K562 (cell line): ENCODE results near the gene PHLDA3. TPM values are rescaled to one million over a fixed set of nuclear protein-coding genes. Genes with fewer than 3 reads are reported as not detected.

Experiments
- GATA2 ChIP-seq: sonication (generic); formaldehyde crosslinking; IDR thresholded peaks from 2 replicates; pipeline ENCODE4 v1.4.0; 2020; ENCODE audit warnings: mild to moderate bottlenecking, missing genetic modification reagents
- HDAC1 ChIP-seq, 2 experiments: fragments of 450-650 bp; IDR thresholded peaks; 2 replicates each; pipeline ENCODE4 v1.6.1; 2016 to 2017; ENCODE audit warnings: inconsistent platforms in 1 of 2, mild to moderate bottlenecking in 1 of 2, moderate library complexity in 1 of 2
- NR4A1 ChIP-seq, 2 experiments: fragments of 250-450 bp in 1 of 2; fragments of 450-650 bp in 1 of 2; sonication (Bioruptor Pico) in 1 of 2; IDR thresholded peaks; 2 replicates each; pipeline versions ENCODE4 v1.4.0 to v1.6.1; 2016 to 2020; ENCODE audit warnings: mild to moderate bottlenecking in 2 of 2, missing compliant biosample characterization in 1 of 2, missing genetic modification characterization in 1 of 2, moderate library complexity in 1 of 2
- PTBP1 ChIP-seq: fragments of 200-400 bp; formaldehyde crosslinking; IDR thresholded peaks from 2 replicates; pipeline ENCODE4 v1.6.1; 2017; ENCODE audit warnings: low read depth, low read length
- RBM25 ChIP-seq: fragments of 200-400 bp; formaldehyde crosslinking; IDR thresholded peaks from 2 replicates; pipeline ENCODE4 v1.6.1; 2018; ENCODE audit warnings: low read length, low read depth, moderate library complexity; ENCODE audit not compliant: severe bottlenecking
- polyA plus RNA-seq, 8 experiments: library from polyadenylated mRNA; depleted of rRNA in 4 of 8; stranded (reverse) in 5 of 8; unstranded in 3 of 8; fragments of >200 nt; fragmentation: Nextera tagmentation in 2 of 8; fragmentation: Illumina TruSeq in 1 of 8; extraction: Ambion mirVana in 2 of 8; extraction: Trizol in 1 of 8; gene quantifications; 2 replicates each; pipeline versions ENCODE4 v1.2.1 to v1.2.3, GENCODE V29; 2011 to 2014; ENCODE audit warnings: inconsistent platforms in 1 of 8, missing spikeins in 1 of 8
- total RNA-seq, 7 experiments: library from RNA; depleted of rRNA in 6 of 7; stranded (reverse); fragments of >200 nt in 6 of 7; fragmentation: Illumina TruSeq in 2 of 7; extraction: Trizol in 2 of 7; gene quantifications; 2 replicates each; pipeline versions ENCODE4 v1.2.1 to v1.2.3, GENCODE V29; 2011 to 2021; ENCODE audit warnings: low replicate concordance in 1 of 7
- TF ChIP-seq, protein P1 (sequence below), 2 experiments: fragments of 450-650 bp; IDR thresholded peaks; 2 replicates each; pipeline ENCODE4 v1.6.1; 2018; ENCODE audit warnings: mild to moderate bottlenecking in 2 of 2, low read depth in 1 of 2; ENCODE audit not compliant: partially characterized antibody in 2 of 2
- TF ChIP-seq, protein P2 (sequence below), 2 experiments: IDR thresholded peaks in 1 of 2; conservative IDR thresholded peaks in 1 of 2; 2 replicates each; pipeline ENCODE4 v1.6.1; 2016; ENCODE audit warnings: low read depth in 2 of 2, mild to moderate bottlenecking in 1 of 2, missing compliant biosample characterization in 1 of 2, missing genetic modification characterization in 1 of 2, moderate library complexity in 1 of 2
- TF ChIP-seq, protein P3 (sequence below): fragments of 450-650 bp; IDR thresholded peaks from 2 replicates; pipeline ENCODE4 v1.6.1; 2014; ENCODE audit warnings: low read depth, mild to moderate bottlenecking, moderate library complexity, borderline replicate concordance
- TF ChIP-seq, protein P4 (sequence below): sonication (generic); formaldehyde crosslinking; IDR thresholded peaks from 2 replicates; pipeline ENCODE4 v1.4.0; 2020; ENCODE audit warnings: mild to moderate bottlenecking, missing genetic modification reagents

PHLDA3 gene
- total and polyA plus RNA-seq, 9 of the 15 experiments (the other 6 are each of a cell fraction or from before 2014, with no cell fraction given), result 0.11 to 0.27 TPM; not detected in 7

DNA sequence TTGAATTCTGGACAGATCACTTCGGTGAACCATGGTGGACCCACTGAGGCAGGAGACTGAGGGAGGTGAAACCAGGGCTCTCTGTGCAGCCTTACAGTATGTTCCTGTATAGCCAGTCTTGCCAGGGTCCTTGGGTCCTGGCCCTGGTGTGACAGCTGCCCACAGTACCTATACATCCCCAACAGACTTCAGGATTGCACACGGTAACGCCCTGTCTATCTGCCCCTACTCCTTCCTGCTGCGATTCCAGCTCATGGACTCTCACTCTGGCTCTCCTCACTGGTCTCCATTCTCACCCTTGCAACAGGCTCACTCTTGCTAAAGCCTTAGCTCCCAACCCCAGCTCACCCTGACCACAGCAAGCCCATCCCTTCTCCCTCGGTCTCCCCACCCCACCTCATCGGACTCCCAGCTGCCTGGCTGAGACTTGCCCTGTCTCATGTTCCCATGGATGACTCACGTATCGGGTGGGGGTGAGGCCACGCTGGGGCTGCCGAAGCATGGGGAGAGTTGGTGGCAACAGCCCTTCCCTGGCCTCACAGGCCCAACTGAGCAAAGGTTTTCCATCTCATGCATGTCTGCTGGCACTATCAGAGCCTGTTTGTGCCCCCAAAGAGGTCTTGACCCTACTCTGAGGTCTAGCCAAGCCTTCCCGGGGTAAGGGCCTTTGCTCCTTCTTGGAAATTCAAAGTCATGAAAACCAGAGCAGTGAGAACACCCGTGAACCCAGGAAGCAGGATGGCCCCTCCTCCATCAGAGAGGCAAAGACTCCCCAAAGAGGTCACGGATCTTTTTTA, 7.1 kb downstream of the PHLDA3 start (continued):
- TF ChIP-seq, protein P1, sequence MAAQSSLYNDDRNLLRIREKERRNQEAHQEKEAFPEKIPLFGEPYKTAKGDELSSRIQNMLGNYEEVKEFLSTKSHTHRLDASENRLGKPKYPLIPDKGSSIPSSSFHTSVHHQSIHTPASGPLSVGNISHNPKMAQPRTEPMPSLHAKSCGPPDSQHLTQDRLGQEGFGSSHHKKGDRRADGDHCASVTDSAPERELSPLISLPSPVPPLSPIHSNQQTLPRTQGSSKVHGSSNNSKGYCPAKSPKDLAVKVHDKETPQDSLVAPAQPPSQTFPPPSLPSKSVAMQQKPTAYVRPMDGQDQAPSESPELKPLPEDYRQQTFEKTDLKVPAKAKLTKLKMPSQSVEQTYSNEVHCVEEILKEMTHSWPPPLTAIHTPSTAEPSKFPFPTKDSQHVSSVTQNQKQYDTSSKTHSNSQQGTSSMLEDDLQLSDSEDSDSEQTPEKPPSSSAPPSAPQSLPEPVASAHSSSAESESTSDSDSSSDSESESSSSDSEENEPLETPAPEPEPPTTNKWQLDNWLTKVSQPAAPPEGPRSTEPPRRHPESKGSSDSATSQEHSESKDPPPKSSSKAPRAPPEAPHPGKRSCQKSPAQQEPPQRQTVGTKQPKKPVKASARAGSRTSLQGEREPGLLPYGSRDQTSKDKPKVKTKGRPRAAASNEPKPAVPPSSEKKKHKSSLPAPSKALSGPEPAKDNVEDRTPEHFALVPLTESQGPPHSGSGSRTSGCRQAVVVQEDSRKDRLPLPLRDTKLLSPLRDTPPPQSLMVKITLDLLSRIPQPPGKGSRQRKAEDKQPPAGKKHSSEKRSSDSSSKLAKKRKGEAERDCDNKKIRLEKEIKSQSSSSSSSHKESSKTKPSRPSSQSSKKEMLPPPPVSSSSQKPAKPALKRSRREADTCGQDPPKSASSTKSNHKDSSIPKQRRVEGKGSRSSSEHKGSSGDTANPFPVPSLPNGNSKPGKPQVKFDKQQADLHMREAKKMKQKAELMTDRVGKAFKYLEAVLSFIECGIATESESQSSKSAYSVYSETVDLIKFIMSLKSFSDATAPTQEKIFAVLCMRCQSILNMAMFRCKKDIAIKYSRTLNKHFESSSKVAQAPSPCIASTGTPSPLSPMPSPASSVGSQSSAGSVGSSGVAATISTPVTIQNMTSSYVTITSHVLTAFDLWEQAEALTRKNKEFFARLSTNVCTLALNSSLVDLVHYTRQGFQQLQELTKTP (IDR thresholded peaks at IDR 0.05; ENCODE audit: low read depth in 1 of 2, partially characterized antibody in 2 of 2), result no peak
- TF ChIP-seq RBM25, result no peak
- TF ChIP-seq, protein P2, sequence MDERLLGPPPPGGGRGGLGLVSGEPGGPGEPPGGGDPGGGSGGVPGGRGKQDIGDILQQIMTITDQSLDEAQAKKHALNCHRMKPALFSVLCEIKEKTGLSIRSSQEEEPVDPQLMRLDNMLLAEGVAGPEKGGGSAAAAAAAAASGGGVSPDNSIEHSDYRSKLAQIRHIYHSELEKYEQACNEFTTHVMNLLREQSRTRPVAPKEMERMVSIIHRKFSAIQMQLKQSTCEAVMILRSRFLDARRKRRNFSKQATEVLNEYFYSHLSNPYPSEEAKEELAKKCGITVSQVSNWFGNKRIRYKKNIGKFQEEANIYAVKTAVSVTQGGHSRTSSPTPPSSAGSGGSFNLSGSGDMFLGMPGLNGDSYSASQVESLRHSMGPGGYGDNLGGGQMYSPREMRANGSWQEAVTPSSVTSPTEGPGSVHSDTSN (CRISPR knock-in tag; IDR thresholded peaks at IDR 0.05; ENCODE audit: low read depth), result no peak
- TF ChIP-seq, protein P2 (tag; conservative IDR thresholded peaks at IDR 0.05; ENCODE audit: low read depth), result no peak
- TF ChIP-seq, protein P3, sequence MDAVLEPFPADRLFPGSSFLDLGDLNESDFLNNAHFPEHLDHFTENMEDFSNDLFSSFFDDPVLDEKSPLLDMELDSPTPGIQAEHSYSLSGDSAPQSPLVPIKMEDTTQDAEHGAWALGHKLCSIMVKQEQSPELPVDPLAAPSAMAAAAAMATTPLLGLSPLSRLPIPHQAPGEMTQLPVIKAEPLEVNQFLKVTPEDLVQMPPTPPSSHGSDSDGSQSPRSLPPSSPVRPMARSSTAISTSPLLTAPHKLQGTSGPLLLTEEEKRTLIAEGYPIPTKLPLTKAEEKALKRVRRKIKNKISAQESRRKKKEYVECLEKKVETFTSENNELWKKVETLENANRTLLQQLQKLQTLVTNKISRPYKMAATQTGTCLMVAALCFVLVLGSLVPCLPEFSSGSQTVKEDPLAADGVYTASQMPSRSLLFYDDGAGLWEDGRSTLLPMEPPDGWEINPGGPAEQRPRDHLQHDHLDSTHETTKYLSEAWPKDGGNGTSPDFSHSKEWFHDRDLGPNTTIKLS, result no peak
- TF ChIP-seq NR4A1 (CRISPR knock-in tag; IDR thresholded peaks at IDR 0.05), result no peak
- peak; percentile 75; the same call in 1 of the 2 replicates for TF ChIP-seq NR4A1 (tag; IDR thresholded peaks at IDR 0.05)
- TF ChIP-seq, protein P4, sequence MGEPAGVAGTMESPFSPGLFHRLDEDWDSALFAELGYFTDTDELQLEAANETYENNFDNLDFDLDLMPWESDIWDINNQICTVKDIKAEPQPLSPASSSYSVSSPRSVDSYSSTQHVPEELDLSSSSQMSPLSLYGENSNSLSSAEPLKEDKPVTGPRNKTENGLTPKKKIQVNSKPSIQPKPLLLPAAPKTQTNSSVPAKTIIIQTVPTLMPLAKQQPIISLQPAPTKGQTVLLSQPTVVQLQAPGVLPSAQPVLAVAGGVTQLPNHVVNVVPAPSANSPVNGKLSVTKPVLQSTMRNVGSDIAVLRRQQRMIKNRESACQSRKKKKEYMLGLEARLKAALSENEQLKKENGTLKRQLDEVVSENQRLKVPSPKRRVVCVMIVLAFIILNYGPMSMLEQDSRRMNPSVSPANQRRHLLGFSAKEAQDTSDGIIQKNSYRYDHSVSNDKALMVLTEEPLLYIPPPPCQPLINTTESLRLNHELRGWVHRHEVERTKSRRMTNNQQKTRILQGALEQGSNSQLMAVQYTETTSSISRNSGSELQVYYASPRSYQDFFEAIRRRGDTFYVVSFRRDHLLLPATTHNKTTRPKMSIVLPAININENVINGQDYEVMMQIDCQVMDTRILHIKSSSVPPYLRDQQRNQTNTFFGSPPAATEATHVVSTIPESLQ, result 0 out of 2 replicates have a peak, but pooled peaks have one; percentile 70
- peak in 1 of 2 experiments; percentile 50; a peak in 1 of 4 replicates for TF ChIP-seq HDAC1 (IDR thresholded peaks at IDR 0.05)
- no peak for TF ChIP-seq GATA2 (CRISPR knock-in tag)
- no peak for TF ChIP-seq PTBP1
